SU-DHL-6 (cell line): ENCODE measurements around the gene PIK3C2G.

ENCODE experiments used
- EZH2phosphoT487 ChIP-seq: fragments of 200-600 bp; sonication (generic), shearing (Covaris generic); conservative IDR thresholded peaks from 2 replicates; pipeline ENCODE4 v1.6.1; 2018; ENCODE audit warnings: mild to moderate bottlenecking, antibody characterized with exemption, low read length, moderate library complexity, mixed read lengths
- TF ChIP-seq, protein P1 (sequence below): fragments of 200-600 bp; sonication (generic); IDR thresholded peaks from one replicate; pipeline ENCODE4 v1.5.1; 2017; ENCODE audit warnings: antibody characterized with exemption, mild to moderate bottlenecking, low read length, moderate library complexity; ENCODE audit not compliant: insufficient read depth, poor library complexity, severe bottlenecking

DNA sequence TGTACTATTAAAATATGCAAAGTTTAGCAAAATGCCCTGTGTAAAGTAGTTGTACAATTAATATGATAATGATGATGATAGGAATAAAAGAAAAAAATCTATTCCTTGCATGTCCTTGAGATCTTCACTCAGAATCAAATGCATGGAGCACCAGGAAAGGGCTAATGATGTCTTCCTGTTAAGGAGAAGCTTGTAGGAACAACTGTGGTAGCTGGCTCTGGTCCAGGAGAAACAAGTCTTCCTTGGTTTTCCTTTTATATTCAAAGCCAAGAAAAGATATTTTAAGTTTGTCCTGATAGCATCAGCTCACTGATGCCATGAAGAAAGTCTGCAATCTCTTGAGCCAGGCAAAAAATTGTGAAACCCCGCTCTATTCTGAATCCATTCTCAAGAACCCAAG, 138.9 kb downstream of the PIK3C2G start:
- TF ChIP-seq, protein P1, sequence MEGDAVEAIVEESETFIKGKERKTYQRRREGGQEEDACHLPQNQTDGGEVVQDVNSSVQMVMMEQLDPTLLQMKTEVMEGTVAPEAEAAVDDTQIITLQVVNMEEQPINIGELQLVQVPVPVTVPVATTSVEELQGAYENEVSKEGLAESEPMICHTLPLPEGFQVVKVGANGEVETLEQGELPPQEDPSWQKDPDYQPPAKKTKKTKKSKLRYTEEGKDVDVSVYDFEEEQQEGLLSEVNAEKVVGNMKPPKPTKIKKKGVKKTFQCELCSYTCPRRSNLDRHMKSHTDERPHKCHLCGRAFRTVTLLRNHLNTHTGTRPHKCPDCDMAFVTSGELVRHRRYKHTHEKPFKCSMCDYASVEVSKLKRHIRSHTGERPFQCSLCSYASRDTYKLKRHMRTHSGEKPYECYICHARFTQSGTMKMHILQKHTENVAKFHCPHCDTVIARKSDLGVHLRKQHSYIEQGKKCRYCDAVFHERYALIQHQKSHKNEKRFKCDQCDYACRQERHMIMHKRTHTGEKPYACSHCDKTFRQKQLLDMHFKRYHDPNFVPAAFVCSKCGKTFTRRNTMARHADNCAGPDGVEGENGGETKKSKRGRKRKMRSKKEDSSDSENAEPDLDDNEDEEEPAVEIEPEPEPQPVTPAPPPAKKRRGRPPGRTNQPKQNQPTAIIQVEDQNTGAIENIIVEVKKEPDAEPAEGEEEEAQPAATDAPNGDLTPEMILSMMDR, result no peak
- no peak for TF ChIP-seq EZH2phosphoT487
